Neuronal stem cell (in vitro differentiated cells): ENCODE results near the gene ASPDH.

Experiments
- DNase-seq: peaks from one replicate; pipeline ENCODE4 v3.0.0-alpha.2; 2013; ENCODE audit warnings: low spot score
- H2AFZ ChIP-seq: one replicate; pipeline ENCODE4 v1.6.1; 2013; ENCODE audit warnings: mild to moderate bottlenecking, low read length, inconsistent platforms
- H2AK5ac ChIP-seq: 2 replicates; pipeline ENCODE4 v1.6.1; 2013; ENCODE audit warnings: low read depth, mild to moderate bottlenecking, inconsistent platforms, low read length, moderate library complexity, mixed read lengths
- H2BK120ac ChIP-seq: 2 replicates; pipeline ENCODE4 v1.6.1; 2013; ENCODE audit warnings: low read depth, mild to moderate bottlenecking, inconsistent platforms, low read length, moderate library complexity, mixed read lengths
- H2BK12ac ChIP-seq: one replicate; pipeline ENCODE4 v1.6.1; 2013; ENCODE audit warnings: low read length, inconsistent platforms
- H2BK15ac ChIP-seq: 2 replicates; pipeline ENCODE4 v1.6.1; 2013; ENCODE audit warnings: mild to moderate bottlenecking, low read length, inconsistent platforms, mixed read lengths
- H2BK5ac ChIP-seq: one replicate; pipeline ENCODE4 v1.6.1; 2013; ENCODE audit warnings: inconsistent platforms, mild to moderate bottlenecking, low read length, moderate library complexity
- H3K14ac ChIP-seq: one replicate; pipeline ENCODE4 v1.6.1; 2013; ENCODE audit warnings: low read length, inconsistent platforms
- H3K18ac ChIP-seq: 2 replicates; pipeline ENCODE4 v1.6.1; 2013; ENCODE audit warnings: low read length, inconsistent platforms
- H3K23ac ChIP-seq: 2 replicates; pipeline ENCODE4 v1.6.1; 2013; ENCODE audit warnings: low read depth, mild to moderate bottlenecking, mixed read lengths, low read length, inconsistent platforms; ENCODE audit not compliant: poor library complexity
- H3K27ac ChIP-seq: replicated peaks from 3 replicates; pipeline ENCODE4 v1.5.1; 2013; ENCODE audit warnings: low read length, inconsistent platforms
- H3K27me3 ChIP-seq, 3 experiments: 2 replicates each; pipeline ENCODE4 v1.6.1; 2013; ENCODE audit warnings: low read length in 3 of 3, mild to moderate bottlenecking in 2 of 3, inconsistent platforms in 1 of 3, low read depth in 1 of 3, mixed read lengths in 1 of 3, moderate library complexity in 1 of 3; ENCODE audit not compliant: control insufficient read depth in 3 of 3, insufficient read depth in 3 of 3
- H3K36me3 ChIP-seq, 2 donors: replicated peaks in 1 of 2; 2 replicates each; pipeline ENCODE4 v1.6.1; 2013; ENCODE audit warnings: low read length in 2 of 2; ENCODE audit not compliant: control insufficient read depth in 2 of 2, insufficient read depth in 2 of 2
- H3K4ac ChIP-seq: 2 replicates; pipeline ENCODE4 v1.6.1; 2013; ENCODE audit warnings: inconsistent platforms, mild to moderate bottlenecking, low read length, moderate library complexity
- H3K4me1 ChIP-seq, 2 donors: 1 replicate in 1 of 2; 2 replicates in 1 of 2; pipeline ENCODE4 v1.6.1; 2013; ENCODE audit warnings: low read length in 2 of 2, low read depth in 1 of 2; ENCODE audit not compliant: control insufficient read depth in 2 of 2, insufficient read depth in 1 of 2
- H3K4me2 ChIP-seq: one replicate; pipeline ENCODE4 v1.6.1; 2013; ENCODE audit warnings: mild to moderate bottlenecking, low read length, inconsistent platforms; ENCODE audit not compliant: insufficient read depth, poor library complexity, severe bottlenecking
- H3K4me3 ChIP-seq, 2 donors: 2 replicates each; pipeline ENCODE4 v1.5.1; 2013; ENCODE audit warnings: low read length in 2 of 2, mild to moderate bottlenecking in 2 of 2, inconsistent platforms in 1 of 2, moderate library complexity in 1 of 2
- H3K79me1 ChIP-seq: one replicate; pipeline ENCODE4 v1.6.1; 2013; ENCODE audit warnings: low read depth, mild to moderate bottlenecking, inconsistent platforms, low read length, moderate library complexity
- H3K9ac ChIP-seq: one replicate; pipeline ENCODE4 v1.6.1; 2013; ENCODE audit warnings: mild to moderate bottlenecking, low read depth, low read length, inconsistent platforms; ENCODE audit not compliant: poor library complexity
- H3K9me3 ChIP-seq, 2 donors: replicated peaks in 1 of 2; 2 replicates each; pipeline versions ENCODE3 to v1.6.1; 2013; ENCODE audit warnings: low read length in 2 of 2, mild to moderate bottlenecking in 2 of 2, inconsistent platforms in 1 of 2, low read depth in 1 of 2, mixed read lengths in 1 of 2, moderate library complexity in 1 of 2; ENCODE audit not compliant: control insufficient read depth in 2 of 2, insufficient read depth in 1 of 2
- H4K8ac ChIP-seq: one replicate; pipeline ENCODE4 v1.6.1; 2013; ENCODE audit warnings: low read depth, mild to moderate bottlenecking, inconsistent platforms, low read length, moderate library complexity
- H4K91ac ChIP-seq: one replicate; pipeline ENCODE4 v1.6.1; 2013; ENCODE audit warnings: low read length, low read depth, mild to moderate bottlenecking, inconsistent platforms; ENCODE audit not compliant: poor library complexity
- WGBS, 2 donors: extraction: QIAGEN DNeasy Blood & Tissue Kit; methylation state at CpG; one replicate each; pipeline ENCODE4 v1.1.7; 2013; ENCODE audit warnings: missing lambda C conversion rate in 2 of 2, mixed read lengths in 1 of 2; ENCODE audit not compliant: insufficient read length in 2 of 2, insufficient replicate concordance in 1 of 2; ENCODE audit errors: extremely low coverage in 2 of 2; 5-methylcytosine and 5-hydroxymethylcytosine counted together

Gene ASPDH

DNA sequence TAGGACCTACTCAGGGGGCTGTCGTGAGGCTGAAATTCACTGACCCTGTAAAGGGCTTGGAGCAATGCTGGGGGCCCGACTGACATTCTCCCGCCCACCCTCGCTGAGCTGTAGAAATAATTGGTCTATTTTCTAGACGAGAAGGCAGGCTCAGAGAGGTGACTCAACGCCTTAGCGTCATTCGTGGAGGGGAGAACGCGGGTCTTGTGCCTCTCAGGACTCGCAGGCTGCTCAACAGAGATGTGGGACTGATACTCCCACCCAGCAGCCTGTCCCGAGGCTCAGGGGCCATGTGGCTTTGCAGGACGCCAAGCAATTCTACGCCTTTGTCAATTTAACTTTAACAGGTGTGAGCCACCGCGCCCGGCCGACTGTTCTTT lies 23.6 kb upstream of the ASPDH start:
- peaks cover 24% of the 10 kb centered on the region for H3K79me1 ChIP-seq
- H3K27me3 ChIP-seq: peaks cover 0 to 1% (median 0%) of the 10 kb centered on the region in 3 experiments
- no peak overlapping the region for H2BK12ac ChIP-seq
- H3K4me2 ChIP-seq: no peak overlapping the region
- no peak overlapping the region for H3K4me3 ChIP-seq
- no peak overlapping the region for H2BK120ac ChIP-seq
- H3K9ac ChIP-seq: peak overlapping the region; percentile 33
- no peak overlapping the region for H2BK15ac ChIP-seq
- no peak overlapping the region for H4K8ac ChIP-seq
- H3K27ac ChIP-seq: no peak overlapping the region
- H4K91ac ChIP-seq: no peak overlapping the region
- WGBS, 2 donors: no CpG with 5 or more reads among the region's 18 CpGs
- no peak overlapping the region for H3K23ac ChIP-seq
- no peak for DNase-seq
- no peak overlapping the region for H2AK5ac ChIP-seq
- peaks cover 11 to 21% of the 10 kb centered on the region in 2 donors for H3K9me3 ChIP-seq
- H3K18ac ChIP-seq: no peak overlapping the region
- H3K4ac ChIP-seq: no peak overlapping the region
- H3K4me1 ChIP-seq: peaks cover 0 to under 1% of the 10 kb centered on the region in 2 donors
- H3K14ac ChIP-seq: no peak overlapping the region
- H2AFZ ChIP-seq: no peak overlapping the region
- H2BK5ac ChIP-seq: no peak overlapping the region
- peaks cover 26 to 74% of the 10 kb centered on the region in 2 donors for H3K36me3 ChIP-seq

DNA sequence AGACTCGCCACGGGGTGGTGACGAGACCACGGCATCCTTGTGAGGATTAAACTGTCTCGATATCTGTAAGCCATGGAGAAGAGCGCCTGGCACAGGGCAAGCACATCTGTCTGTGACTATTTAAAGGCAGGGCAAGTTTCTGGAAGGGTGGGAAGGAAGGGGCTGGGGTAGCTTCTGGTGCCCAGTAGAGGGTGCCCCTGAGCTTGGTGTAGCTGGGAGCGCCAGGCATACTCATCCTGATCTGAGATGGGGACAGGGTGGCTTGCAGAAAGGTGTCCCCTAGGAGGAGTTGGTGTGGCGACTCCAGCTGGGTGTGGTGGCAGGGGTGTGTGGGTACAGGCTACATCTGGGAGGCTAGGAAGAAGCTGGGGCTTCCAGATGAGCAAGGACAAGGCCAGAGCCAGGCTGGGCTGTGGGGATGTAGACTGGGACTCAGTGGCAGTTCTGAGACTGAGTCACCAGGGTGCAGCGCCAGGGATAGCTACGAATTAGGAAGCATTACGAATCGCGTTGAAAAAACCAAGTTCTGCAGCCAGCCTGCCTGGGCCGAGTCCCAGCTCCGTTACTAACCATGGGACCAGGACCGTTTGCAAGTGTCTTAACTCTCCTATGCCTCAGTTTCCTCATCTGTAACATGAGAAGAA lies 23.1 kb upstream of the ASPDH start:
- Histone ChIP-seq H3K18ac (no peak overlapping the region), H2BK5ac (no peak overlapping the region), H2BK12ac (no peak overlapping the region), H3K4me2 (no peak overlapping the region), H2AFZ (no peak overlapping the region), H3K36me3 (peaks cover 23 to 69% of the 10 kb centered on the region in 2 donors), H3K27ac (no peak overlapping the region), H4K91ac (no peak overlapping the region), H3K79me1 (peaks cover 22% of the 10 kb centered on the region), H3K4me1 (peaks cover under 1 to 3% of the 10 kb centered on the region in 2 donors), H3K4me3 (no peak overlapping the region), H3K14ac (no peak overlapping the region), H3K9me3 (peaks cover 13 to 21% of the 10 kb centered on the region in 2 donors), H3K27me3 (peaks cover 0 to 1% (median 0%) of the 10 kb centered on the region in 3 experiments), H2BK120ac (no peak overlapping the region), H3K9ac (peak overlapping the region; percentile 40), H3K23ac (no peak overlapping the region), H3K4ac (no peak overlapping the region), H4K8ac (no peak overlapping the region), H2BK15ac (no peak overlapping the region), H2AK5ac (no peak overlapping the region)
- no CpG with 5 or more reads among the region's 16 CpGs for WGBS, 2 donors
- DNase-seq: no peak

GRCh38 chr19:50535672-50536187 lies 22.0 kb upstream of the ASPDH start:
- peak overlapping the region; percentile 36 for H3K18ac ChIP-seq

DNA sequence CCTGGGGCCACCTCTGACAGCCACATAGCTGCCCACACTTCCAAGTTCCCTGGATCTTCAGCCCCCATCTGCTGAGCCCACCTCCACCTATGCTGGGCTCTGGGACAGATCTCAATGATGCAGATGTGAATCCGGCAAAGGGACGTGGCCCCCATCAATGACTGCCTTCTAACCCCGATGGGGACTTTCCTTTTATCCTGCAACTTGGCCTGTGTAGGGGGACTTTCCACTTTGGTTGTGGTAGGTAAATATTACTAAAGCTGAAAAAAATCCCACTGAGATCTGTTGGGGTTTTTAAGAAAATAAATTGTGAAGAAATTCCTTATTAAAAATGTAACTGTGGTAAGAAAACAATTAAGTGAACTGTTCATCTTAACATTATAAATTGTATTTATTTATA lies 20.8 kb upstream of the ASPDH start:
- no peak overlapping the region for H3K9ac ChIP-seq
- H2AFZ ChIP-seq: no peak overlapping the region
- no peak overlapping the region for H4K8ac ChIP-seq
- no peak overlapping the region for H3K4ac ChIP-seq
- no peak overlapping the region for H2BK5ac ChIP-seq
- no peak overlapping the region for H3K4me3 ChIP-seq
- DNase-seq: no peak
- H3K4me2 ChIP-seq: no peak overlapping the region
- H4K91ac ChIP-seq: no peak overlapping the region
- no peak overlapping the region for H3K14ac ChIP-seq
- no CpG with 5 or more reads among the region's 3 CpGs for WGBS, 2 donors
- H3K4me1 ChIP-seq: peaks cover 8 to 12% of the 10 kb centered on the region in 2 donors
- H3K79me1 ChIP-seq: peaks cover 22% of the 10 kb centered on the region
- peaks cover 0 to 1% (median 0%) of the 10 kb centered on the region in 3 experiments for H3K27me3 ChIP-seq
- no peak overlapping the region for H2BK120ac ChIP-seq
- H3K27ac ChIP-seq: no peak overlapping the region
- H3K36me3 ChIP-seq: peaks cover 23 to 69% of the 10 kb centered on the region in 2 donors
- H2AK5ac ChIP-seq: no peak overlapping the region
- H2BK12ac ChIP-seq: no peak overlapping the region
- no peak overlapping the region for H2BK15ac ChIP-seq
- H3K9me3 ChIP-seq: peaks cover 13 to 21% of the 10 kb centered on the region in 2 donors
- H3K23ac ChIP-seq: no peak overlapping the region
- no peak overlapping the region for H3K18ac ChIP-seq

More at GRCh38 chr19:50535672-50536187, 22.0 kb upstream of the ASPDH start:
- Histone ChIP-seq H2BK5ac (no peak overlapping the region), H4K91ac (no peak overlapping the region), H4K8ac (no peak overlapping the region), H2BK120ac (no peak overlapping the region), H3K27ac (no peak overlapping the region), H3K9me3 (peaks cover 13 to 21% of the 10 kb centered on the region in 2 donors), H3K36me3 (peaks cover 23 to 73% of the 10 kb centered on the region in 2 donors), H3K14ac (no peak overlapping the region), H3K4ac (no peak overlapping the region), H3K4me2 (no peak overlapping the region), H3K23ac (no peak overlapping the region), H3K79me1 (peaks cover 22% of the 10 kb centered on the region), H3K9ac (no peak overlapping the region), H3K27me3 (peaks cover 0 to 1% (median 0%) of the 10 kb centered on the region in 3 experiments), H3K4me1 (peaks cover 8 to 12% of the 10 kb centered on the region in 2 donors), H2AFZ (no peak overlapping the region), H3K4me3 (no peak overlapping the region), H2AK5ac (no peak overlapping the region), H2BK12ac (no peak overlapping the region), H2BK15ac (no peak overlapping the region)
- DNase-seq: no peak
- WGBS, 2 donors: no CpG with 5 or more reads among the region's 11 CpGs
